Thyroid gland (tissue), 4 donors: Measurements from ENCODE around the gene DNAAF1. TPM values are rescaled to one million over a fixed set of nuclear protein-coding genes. Genes with fewer than 3 reads are reported as not detected.

Experiments
- DNase-seq, 2 donors: peaks; one replicate each; pipeline ENCODE4 v3.0.0-alpha.2; 2019
- H3K27ac ChIP-seq, 3 donors: fragments of 200-600 bp; sonication (generic); 1 replicate in 2 of 3; 2 replicates in 1 of 3; pipeline ENCODE4 v1.5.1; 2016 to 2019; ENCODE audit warnings: mild to moderate bottlenecking in 1 of 3, moderate library complexity in 1 of 3
- H3K27me3 ChIP-seq: fragments of 200-600 bp; sonication (generic); one replicate; pipeline ENCODE4 v1.5.1; 2019
- H3K36me3 ChIP-seq, 2 donors: fragments of 200-600 bp; sonication (generic); one replicate each; pipeline ENCODE4 v1.5.1; 2016 to 2019
- H3K4me1 ChIP-seq, 2 donors: fragments of 200-600 bp; sonication (generic); one replicate each; pipeline ENCODE4 v1.5.1; 2017 to 2019
- H3K4me3 ChIP-seq, 3 donors: fragments of 200-600 bp; sonication (generic); replicated peaks in 1 of 3; 1 replicate in 2 of 3; 2 replicates in 1 of 3; pipeline ENCODE4 v1.5.1; 2016; ENCODE audit warnings: mild to moderate bottlenecking in 1 of 3
- H3K9me3 ChIP-seq: fragments of 200-600 bp; sonication (generic); one replicate; pipeline ENCODE4 v1.5.1; 2017
- POLR2A ChIP-seq, 2 donors: fragments of 450-650 bp; IDR thresholded peaks; one replicate each; pipeline ENCODE4 v1.6.1; 2017; ENCODE audit warnings: antibody characterized with exemption in 2 of 2, mild to moderate bottlenecking in 2 of 2, moderate library complexity in 1 of 2
- WGBS, 2 donors: methylation state at CpG; one replicate each; pipeline ENCODE4 v1.1.5; 2017; 5-methylcytosine and 5-hydroxymethylcytosine counted together
- intact Hi-C: fragments of 100-400 bp; cut with DNase I; formaldehyde crosslinking; loops from one replicate; pipeline ENCODE4 v1.15.1; 2023
- total RNA-seq, 4 donors: library from RNA; depleted of rRNA; stranded (reverse); fragments of >200 nt; gene quantifications; one replicate each; pipeline ENCODE4 v1.2.3, GENCODE V29; 2016
- TF ChIP-seq, protein P1 (sequence below), 6 experiments: fragments of 200-600 bp in 3 of 6; fragments of 450-650 bp in 3 of 6; sonication (generic) in 3 of 6; IDR thresholded peaks; one replicate each; pipeline ENCODE4 v1.5.1; 2016 to 2019; ENCODE audit warnings: antibody characterized with exemption in 6 of 6, mild to moderate bottlenecking in 2 of 6, inconsistent platforms in 1 of 6, moderate library complexity in 1 of 6

Gene DNAAF1
- total RNA-seq, 4 donors from 2014 or later = 1.5 to 11.2 (median 2.8) TPM

DNA sequence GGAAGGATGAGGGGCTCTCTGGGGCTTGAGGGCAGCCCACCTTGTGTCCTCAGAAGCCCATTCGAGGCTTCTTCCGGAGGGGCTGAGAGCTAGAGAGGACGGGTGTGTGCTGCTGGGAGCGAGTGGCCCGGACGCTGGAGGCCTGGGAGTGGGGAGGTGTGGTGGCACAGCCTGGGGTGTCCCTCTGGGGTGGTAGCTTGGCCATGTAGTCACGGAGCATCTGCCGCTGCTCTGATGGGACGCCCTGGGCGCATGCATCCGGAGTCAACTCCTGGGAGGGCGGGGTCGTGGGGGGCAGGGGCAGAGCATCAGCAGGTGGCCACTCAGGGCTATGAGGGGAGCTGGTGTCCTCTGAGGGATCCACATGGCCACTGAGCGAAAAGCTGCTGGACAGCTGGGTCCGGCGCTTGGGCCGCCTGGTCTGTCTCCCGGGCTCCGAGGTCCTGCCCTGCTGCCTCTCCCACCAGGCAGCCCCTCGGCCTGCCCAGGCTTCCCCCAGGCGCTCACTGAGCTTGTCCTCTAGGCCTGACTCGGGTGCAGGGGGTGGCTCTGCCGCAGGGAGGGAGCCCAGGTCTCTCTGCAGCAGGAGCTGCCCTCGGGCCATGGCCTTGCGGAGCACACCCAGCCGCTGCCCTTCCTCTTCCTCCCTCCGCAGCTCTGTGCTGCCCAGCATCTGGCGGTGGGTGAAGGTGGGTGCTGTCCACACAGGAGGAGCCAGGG lies 33.9 kb downstream of the DNAAF1 start:
- no peak for DNase-seq
- intact Hi-C loops = no loop called here
- H3K4me3 ChIP-seq = no peak overlapping the region
- H3K36me3 ChIP-seq = peaks cover 36 to 44% of the 10 kb centered on the region in 2 donors
- no peaks in the 10 kb centered on the region for H3K9me3 ChIP-seq
- peaks cover 17 to 36% of the 10 kb centered on the region in 2 donors for H3K4me1 ChIP-seq
- peak overlapping the region in 1 of 3 donors; percentile 98 for H3K27ac ChIP-seq
- no peaks in the 10 kb centered on the region for H3K27me3 ChIP-seq
- TF ChIP-seq, protein P1, sequence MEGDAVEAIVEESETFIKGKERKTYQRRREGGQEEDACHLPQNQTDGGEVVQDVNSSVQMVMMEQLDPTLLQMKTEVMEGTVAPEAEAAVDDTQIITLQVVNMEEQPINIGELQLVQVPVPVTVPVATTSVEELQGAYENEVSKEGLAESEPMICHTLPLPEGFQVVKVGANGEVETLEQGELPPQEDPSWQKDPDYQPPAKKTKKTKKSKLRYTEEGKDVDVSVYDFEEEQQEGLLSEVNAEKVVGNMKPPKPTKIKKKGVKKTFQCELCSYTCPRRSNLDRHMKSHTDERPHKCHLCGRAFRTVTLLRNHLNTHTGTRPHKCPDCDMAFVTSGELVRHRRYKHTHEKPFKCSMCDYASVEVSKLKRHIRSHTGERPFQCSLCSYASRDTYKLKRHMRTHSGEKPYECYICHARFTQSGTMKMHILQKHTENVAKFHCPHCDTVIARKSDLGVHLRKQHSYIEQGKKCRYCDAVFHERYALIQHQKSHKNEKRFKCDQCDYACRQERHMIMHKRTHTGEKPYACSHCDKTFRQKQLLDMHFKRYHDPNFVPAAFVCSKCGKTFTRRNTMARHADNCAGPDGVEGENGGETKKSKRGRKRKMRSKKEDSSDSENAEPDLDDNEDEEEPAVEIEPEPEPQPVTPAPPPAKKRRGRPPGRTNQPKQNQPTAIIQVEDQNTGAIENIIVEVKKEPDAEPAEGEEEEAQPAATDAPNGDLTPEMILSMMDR (IDR thresholded peaks at IDR 0.05) = no peak
- no peak for TF ChIP-seq POLR2A (IDR thresholded peaks at IDR 0.05)
- WGBS, 2 donors = 90 to 96% methylated on average over 22 to 25 of the region's 28 CpGs

DNA sequence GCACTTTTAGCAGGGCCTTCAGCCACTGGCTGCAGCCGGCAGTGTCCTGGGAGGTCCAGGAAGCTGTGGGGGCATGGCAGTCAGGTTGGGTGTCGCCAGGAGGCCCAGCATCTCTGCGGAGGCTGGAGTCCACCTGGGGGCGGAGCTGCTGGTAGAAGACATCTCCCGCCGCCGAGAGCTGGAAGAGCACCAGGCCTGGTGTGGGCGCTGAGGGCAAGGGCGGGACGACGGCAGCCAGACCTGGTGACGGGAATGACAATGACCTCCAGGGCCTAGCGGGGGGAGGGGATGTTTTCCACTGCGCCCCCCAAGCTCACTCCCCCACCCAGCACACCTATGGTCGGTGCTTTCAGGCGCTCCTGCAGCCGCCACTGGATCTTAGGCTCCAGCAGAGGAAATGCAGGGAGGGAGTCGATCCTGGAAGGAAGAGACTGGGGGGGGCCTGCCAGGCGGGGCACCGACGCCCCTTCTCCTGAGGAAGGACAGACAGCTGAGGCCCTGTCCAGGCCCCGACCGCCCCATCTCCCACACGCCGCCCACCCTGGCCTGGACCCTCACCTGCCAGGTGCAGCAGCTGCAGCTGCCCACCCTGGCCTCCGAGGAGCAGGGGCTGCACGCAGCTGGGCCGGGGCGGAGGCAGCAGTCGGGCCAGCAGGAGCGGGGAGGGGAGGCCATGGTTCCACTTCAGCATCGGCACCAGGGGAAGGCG lies 34.7 kb downstream of the DNAAF1 start:
- intact Hi-C loops = loop anchor here (5.0 to 10.0 kb wide), 2 partner anchors 92 to 215 kb away; partner anchors contain the start of gene NECAB2
- peaks cover 36 to 44% of the 10 kb centered on the region in 2 donors for H3K36me3 ChIP-seq
- no peak overlapping the region for H3K4me3 ChIP-seq
- TF ChIP-seq, protein P1 (IDR thresholded peaks at IDR 0.05) = no peak
- no peak for TF ChIP-seq POLR2A (IDR thresholded peaks at IDR 0.05)
- H3K4me1 ChIP-seq = peaks cover 17 to 36% of the 10 kb centered on the region in 2 donors
- no peak for DNase-seq
- 87 to 96% methylated on average over 5 to 22 of the region's 33 CpGs for WGBS, 2 donors
- H3K27ac ChIP-seq = no peak overlapping the region
- no peaks in the 10 kb centered on the region for H3K27me3 ChIP-seq
- no peaks in the 10 kb centered on the region for H3K9me3 ChIP-seq

DNA sequence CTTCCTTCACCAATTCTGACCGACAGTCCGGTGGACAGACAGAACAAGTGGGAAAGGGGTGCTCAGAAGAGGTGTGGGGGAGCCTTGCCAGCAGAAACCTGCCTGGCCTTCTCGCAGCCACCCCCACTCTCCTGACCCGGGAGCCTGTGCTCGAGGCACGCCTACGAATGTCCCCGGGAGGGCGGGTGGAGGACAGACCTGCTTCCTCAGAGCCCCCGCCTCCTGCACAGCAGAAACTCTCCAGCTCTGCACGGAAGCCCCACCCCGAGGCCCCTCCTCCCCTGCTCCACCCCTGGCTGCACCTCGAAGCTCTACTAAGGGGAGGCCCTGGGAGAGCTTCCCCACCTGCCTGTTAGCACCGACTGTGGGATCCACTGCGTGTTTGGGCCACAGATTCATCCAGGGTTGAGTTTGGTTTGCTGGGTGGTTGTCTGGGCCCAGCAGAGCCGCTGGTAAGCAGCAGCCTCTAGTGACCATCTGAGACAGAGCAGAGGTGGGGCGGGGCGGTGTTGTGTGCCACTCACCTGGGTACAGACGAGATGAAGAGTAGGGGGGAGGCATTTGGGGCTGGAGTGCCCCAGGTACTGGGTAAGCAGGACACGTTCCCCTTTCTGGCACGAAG lies 35.5 kb downstream of the DNAAF1 start:
- Histone ChIP-seq H3K4me1 (peaks cover 17 to 32% of the 10 kb centered on the region in 2 donors), H3K27ac (no peak overlapping the region), H3K9me3 (no peaks in the 10 kb centered on the region), H3K4me3 (no peak overlapping the region), H3K36me3 (peaks cover 36 to 44% of the 10 kb centered on the region in 2 donors), H3K27me3 (no peaks in the 10 kb centered on the region)
- DNase-seq = no peak
- TF ChIP-seq, protein P1 (IDR thresholded peaks at IDR 0.05) = no peak
- TF ChIP-seq POLR2A (IDR thresholded peaks at IDR 0.05) = no peak
- intact Hi-C loops = loop anchor here (5.0 to 10.0 kb wide), 2 partner anchors 93 to 216 kb away; partner anchors contain the start of gene NECAB2
- WGBS, 2 donors = 78 to 88% methylated on average over 16 to 18 of the region's 21 CpGs

DNA sequence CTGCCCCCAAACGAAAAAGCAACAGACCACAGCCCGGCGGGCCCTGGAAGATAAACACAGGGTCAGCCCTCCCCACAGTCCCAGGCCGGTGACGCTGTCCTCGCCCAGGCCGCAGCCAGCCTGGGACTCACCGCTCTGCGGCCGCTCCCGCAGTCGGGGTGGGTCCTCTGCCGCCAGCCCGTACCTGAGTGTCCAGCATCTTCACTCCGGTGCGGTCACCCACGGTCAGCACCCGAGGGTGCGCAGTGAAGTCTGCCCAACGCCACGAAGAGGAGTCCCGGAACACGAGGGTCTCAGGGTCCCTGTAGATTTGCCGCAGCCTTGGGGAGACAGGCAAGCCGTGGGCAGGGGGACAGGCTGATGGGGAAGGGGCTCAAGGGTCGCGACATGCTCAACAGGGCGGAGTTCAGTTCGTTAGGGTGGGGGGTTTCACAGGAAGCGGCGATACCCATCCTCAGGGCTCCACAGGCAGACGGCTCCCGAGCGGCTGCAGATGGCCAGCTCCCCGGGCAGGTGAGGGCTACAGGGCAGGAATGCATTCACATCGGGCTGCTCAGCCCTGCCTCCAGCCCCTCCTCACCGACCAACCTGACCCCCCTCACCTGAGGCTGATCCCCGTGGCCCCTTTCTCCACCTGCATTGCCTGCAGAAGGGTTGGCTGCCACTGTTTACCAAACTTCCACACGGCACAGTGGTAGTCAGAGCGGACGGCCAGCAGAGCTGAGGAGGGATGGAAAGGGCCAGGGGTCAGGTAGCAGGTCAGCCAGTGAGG lies 36.2 kb downstream of the DNAAF1 start:
- peaks cover 19 to 31% of the 10 kb centered on the region in 2 donors for H3K4me1 ChIP-seq
- intact Hi-C loops = loop anchor here (5.0 to 10.0 kb wide), 2 partner anchors 94 to 217 kb away; partner anchors contain the start of gene NECAB2

More for the DNA sequence above, 36.2 kb downstream of the DNAAF1 start:
- Histone ChIP-seq H3K4me3 (no peak overlapping the region), H3K27ac (no peak overlapping the region), H3K27me3 (no peaks in the 10 kb centered on the region), H3K36me3 (peaks cover 36 to 44% of the 10 kb centered on the region in 2 donors), H3K9me3 (no peaks in the 10 kb centered on the region)
- WGBS, 2 donors = 95% methylated on average over 29 to 41 of the region's 41 CpGs
- TF ChIP-seq POLR2A (IDR thresholded peaks at IDR 0.05) = no peak
- TF ChIP-seq, protein P1 (IDR thresholded peaks at IDR 0.05) = no peak
- DNase-seq = no peak
